Measurements from ENCODE around the gene ARHGAP26.

DNA sequence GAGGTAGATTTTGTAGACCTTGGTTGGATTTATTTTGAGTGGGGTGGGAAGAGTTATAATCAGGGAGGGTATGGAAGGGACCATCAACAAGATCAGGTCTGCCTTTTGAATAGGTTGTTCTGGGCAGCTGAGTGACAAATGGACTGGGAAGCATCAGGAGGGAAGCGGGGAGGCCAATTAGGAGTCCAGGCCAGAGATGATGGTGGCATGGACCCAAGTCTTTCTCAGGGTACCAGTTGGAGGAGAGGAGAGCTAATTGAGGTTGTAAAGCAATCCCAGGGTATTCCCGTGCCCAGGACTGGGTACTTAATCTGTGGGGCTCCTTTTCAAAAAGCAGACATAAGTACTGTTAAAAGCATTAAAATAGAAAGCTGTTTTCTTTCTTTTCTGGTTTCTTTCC, 88.9 kb downstream of the ARHGAP26 start:
- TF ChIP-seq RAD21 (IDR thresholded peaks at IDR 0.05; ENCODE audit: low read length) = no peak
- no peak for TF ChIP-seq SMC3 (IDR thresholded peaks at IDR 0.05; ENCODE audit: low read depth, low read length)
